Fibroblast of gingiva (primary cell): ENCODE data around the gene ADRA1B.
A peak's percentile ranks its signal among the peaks of the same experiment; 100 is the strongest.

Experiments
- DNase-seq: peaks from one replicate; pipeline ENCODE4 v3.0.0-alpha.2; 2011; ENCODE audit warnings: low read depth

The ADRA1B gene

GRCh38 chr5:159915904-159916840 is at the start of gene ADRA1B:
Gene ADRA1B, plus strand, starts transcription at chr5:159916482. Its CDS starts 424 bp downstream, at chr5:159916906.
- peak; percentile 67 for DNase-seq

GRCh38 chr5:159873680-159874079 is 42.6 kb upstream of the ADRA1B start:
- DNase-seq, result no peak

GRCh38 chr5:159874263-159874662 is 42.0 kb upstream of the ADRA1B start:
- no peak for DNase-seq

- no peak for DNase-seq
These were observed 39.3 kb upstream of the ADRA1B start for GRCh38 chr5:159877016-159877415.

GRCh38 chr5:159877894-159878448 is 38.3 kb upstream of the ADRA1B start:
- DNase-seq, result no peak

- DNase-seq, result peak; percentile 74
These were observed 37.3 kb upstream of the ADRA1B start for GRCh38 chr5:159878988-159879471.

GRCh38 chr5:159880676-159881075 is 35.6 kb upstream of the ADRA1B start:
- DNase-seq, result no peak

GRCh38 chr5:159881967-159882366 is 34.3 kb upstream of the ADRA1B start:
- no peak for DNase-seq

- DNase-seq, result peak; percentile 71
These were observed 32.7 kb upstream of the ADRA1B start for GRCh38 chr5:159883522-159883950.

GRCh38 chr5:159884917-159885620 is 31.2 kb upstream of the ADRA1B start:
- no peak for DNase-seq

GRCh38 chr5:159886296-159886695 is 30.0 kb upstream of the ADRA1B start:
- peak; percentile 25 for DNase-seq

GRCh38 chr5:159887050-159887449 is 29.2 kb upstream of the ADRA1B start:
- no peak for DNase-seq

- DNase-seq, result no peak
These were observed 27.4 kb upstream of the ADRA1B start for GRCh38 chr5:159888860-159889259.

GRCh38 chr5:159890141-159890540 is 26.1 kb upstream of the ADRA1B start:
- DNase-seq, result no peak

- DNase-seq, result no peak
These were observed 24.9 kb upstream of the ADRA1B start for GRCh38 chr5:159891371-159891770.

- peak; percentile 36 for DNase-seq
These were observed 23.1 kb upstream of the ADRA1B start for GRCh38 chr5:159893040-159893695.

GRCh38 chr5:159894149-159894720 is 22.0 kb upstream of the ADRA1B start:
- DNase-seq, result peak; percentile 91

GRCh38 chr5:159897786-159898393 is 18.4 kb upstream of the ADRA1B start:
- DNase-seq, result peak; percentile 60

- DNase-seq, result peak; percentile 37
These were observed 16.9 kb upstream of the ADRA1B start for GRCh38 chr5:159899067-159900049.

GRCh38 chr5:159901308-159901707 is 15.0 kb upstream of the ADRA1B start:
- DNase-seq, result no peak
